ENCODE data around the gene ITGAV. TPM values are rescaled to one million over a fixed set of nuclear protein-coding genes. Genes with fewer than 3 reads are reported as not detected.

The ITGAV gene
- total RNA-seq, 1 donor from 2014 or later = 72.8 TPM

GRCh38 chr2:186607660-186608324, 17.9 kb downstream of the ITGAV start:
- H3K36me3 ChIP-seq = no peaks in the 10 kb centered on the region
- H3K4me1 ChIP-seq = peaks cover 62% of the 10 kb centered on the region
- H3K4me3 ChIP-seq = no peak overlapping the region
- peaks cover 22% of the 10 kb centered on the region for H3K36me3 Mint-ChIP-seq
- H3K4me1 Mint-ChIP-seq = peaks cover 34% of the 10 kb centered on the region
- no peak overlapping the region for H3K4me3 Mint-ChIP-seq
- no peak overlapping the region for H3K9ac ChIP-seq
- peaks cover 16% of the 10 kb centered on the region for H3F3A ChIP-seq (ENCODE audit: low read depth)
- no peaks in the 10 kb centered on the region for H3K9me3 Mint-ChIP-seq
- H3K27ac Mint-ChIP-seq = no peak overlapping the region
- H3K27me3 ChIP-seq = no peaks in the 10 kb centered on the region
- H3K9me3 ChIP-seq (ENCODE audit: low read depth) = no peaks in the 10 kb centered on the region
- no peak for DNase-seq (ENCODE audit: low spot score)
- H2AFZ ChIP-seq (replicated peaks) = no peak overlapping the region
- peaks cover 17% of the 10 kb centered on the region for H3K79me2 ChIP-seq (ENCODE audit: low read depth)
- no peak for TF ChIP-seq EZH2 (IDR thresholded peaks at IDR 0.05)
- H4K20me1 ChIP-seq (ENCODE audit: low read depth) = no peaks in the 10 kb centered on the region
- no peaks in the 10 kb centered on the region for H3K27me3 Mint-ChIP-seq (ENCODE audit: insufficient read depth, low read depth)
- no peak overlapping the region for H3K4me2 ChIP-seq
- no peak overlapping the region for H3K27ac ChIP-seq

GRCh38 chr2:186610785-186611184, 20.9 kb downstream of the ITGAV start:
- H3K36me3 Mint-ChIP-seq = peaks cover 21% of the 10 kb centered on the region
- no peaks in the 10 kb centered on the region for H3K36me3 ChIP-seq
- H3K4me1 ChIP-seq = peaks cover 55% of the 10 kb centered on the region
- peaks cover 31% of the 10 kb centered on the region for H3K79me2 ChIP-seq (ENCODE audit: low read depth)
- peaks cover 2% of the 10 kb centered on the region for H3K9me3 Mint-ChIP-seq
- H3K9me3 ChIP-seq (ENCODE audit: low read depth) = no peaks in the 10 kb centered on the region
- H3K27ac Mint-ChIP-seq = no peak overlapping the region
- no peak overlapping the region for H3K4me2 ChIP-seq
- H3K4me3 Mint-ChIP-seq = no peak overlapping the region
- peaks cover 21% of the 10 kb centered on the region for H3F3A ChIP-seq (ENCODE audit: low read depth)
- peaks cover 35% of the 10 kb centered on the region for H3K4me1 Mint-ChIP-seq
- no peaks in the 10 kb centered on the region for H3K27me3 ChIP-seq
- H3K27ac ChIP-seq = no peak overlapping the region
- H4K20me1 ChIP-seq (ENCODE audit: low read depth) = no peaks in the 10 kb centered on the region
- no peak for TF ChIP-seq CTCF (IDR thresholded peaks at IDR 0.05)
- TF ChIP-seq EZH2phosphoT487 (IDR thresholded peaks at IDR 0.05) = no peak
- TF ChIP-seq EZH2 (IDR thresholded peaks at IDR 0.05) = no peak
- H3K4me3 ChIP-seq = no peak overlapping the region
- no peaks in the 10 kb centered on the region for H3K27me3 Mint-ChIP-seq (ENCODE audit: insufficient read depth, low read depth)
- H3K9ac ChIP-seq = no peak overlapping the region
- DNase-seq (ENCODE audit: low spot score) = no peak
- H2AFZ ChIP-seq (replicated peaks) = no peak overlapping the region

DNA sequence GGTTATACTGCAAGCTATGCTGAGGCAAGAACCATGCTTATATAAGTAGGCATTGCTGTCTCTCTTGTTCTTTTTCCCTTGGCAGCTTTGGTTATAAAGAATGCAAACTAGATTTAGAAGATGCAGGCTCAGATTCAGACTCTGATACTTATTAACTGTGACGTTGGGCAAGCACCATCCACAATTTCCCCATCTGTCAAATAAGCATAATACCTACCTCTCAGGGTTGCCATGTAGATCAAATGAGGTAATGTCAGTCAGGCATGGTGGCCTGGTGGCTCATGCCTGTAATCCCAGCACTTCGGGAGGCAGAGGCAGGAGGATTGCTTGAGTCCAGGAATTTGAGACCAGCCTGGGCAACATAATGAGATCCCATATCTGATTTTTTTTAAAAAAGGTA, 21.7 kb downstream of the ITGAV start:
- Histone ChIP-seq H4K20me1 (ENCODE audit: low read depth) (no peaks in the 10 kb centered on the region), H3K9me3 (ENCODE audit: low read depth) (no peaks in the 10 kb centered on the region), H3K4me2 (no peak overlapping the region), H3K4me3 (no peak overlapping the region), H3K9ac (no peak overlapping the region), H2AFZ (replicated peaks) (no peak overlapping the region), H3K4me1 (peaks cover 55% of the 10 kb centered on the region), H3F3A (ENCODE audit: low read depth) (peaks cover 21% of the 10 kb centered on the region), H3K27ac (no peak overlapping the region), H3K27me3 (no peaks in the 10 kb centered on the region), H3K79me2 (ENCODE audit: low read depth) (peaks cover 34% of the 10 kb centered on the region), H3K36me3 (no peaks in the 10 kb centered on the region)
- TF ChIP-seq EZH2 (IDR thresholded peaks at IDR 0.05) (no peak), EZH2phosphoT487 (IDR thresholded peaks at IDR 0.05) (no peak), CTCF (IDR thresholded peaks at IDR 0.05) (no peak)
- no peak for DNase-seq (ENCODE audit: low spot score)
- peaks cover 35% of the 10 kb centered on the region for H3K4me1 Mint-ChIP-seq
- no peaks in the 10 kb centered on the region for H3K27me3 Mint-ChIP-seq (ENCODE audit: insufficient read depth, low read depth)
- H3K27ac Mint-ChIP-seq = no peak overlapping the region
- peaks cover 20% of the 10 kb centered on the region for H3K36me3 Mint-ChIP-seq
- no peak overlapping the region for H3K4me3 Mint-ChIP-seq
- H3K9me3 Mint-ChIP-seq = peaks cover 2% of the 10 kb centered on the region

GRCh38 chr2:186612026-186612425, 22.2 kb downstream of the ITGAV start:
- H3K36me3 ChIP-seq = no peaks in the 10 kb centered on the region
- H2AFZ ChIP-seq (replicated peaks) = no peak overlapping the region
- H3K27ac ChIP-seq = peak overlapping the region; percentile 78
- H3K4me1 ChIP-seq = peaks cover 57% of the 10 kb centered on the region
- H3F3A ChIP-seq (ENCODE audit: low read depth) = peaks cover 21% of the 10 kb centered on the region
- TF ChIP-seq EZH2phosphoT487 (IDR thresholded peaks at IDR 0.05) (no peak), CTCF (IDR thresholded peaks at IDR 0.05) (no peak), EZH2 (IDR thresholded peaks at IDR 0.05) (no peak)
- Mint-ChIP-seq H3K27ac (no peak overlapping the region), H3K4me1 (peaks cover 35% of the 10 kb centered on the region), H3K27me3 (ENCODE audit: insufficient read depth, low read depth) (no peaks in the 10 kb centered on the region), H3K36me3 (peaks cover 16% of the 10 kb centered on the region), H3K4me3 (no peak overlapping the region), H3K9me3 (peaks cover 2% of the 10 kb centered on the region)
- H3K9me3 ChIP-seq (ENCODE audit: low read depth) = no peaks in the 10 kb centered on the region
- DNase-seq (ENCODE audit: low spot score) = no peak
- no peaks in the 10 kb centered on the region for H3K27me3 ChIP-seq
- no peak overlapping the region for H3K9ac ChIP-seq
- H3K4me2 ChIP-seq = peak overlapping the region; percentile 73
- H4K20me1 ChIP-seq (ENCODE audit: low read depth) = no peaks in the 10 kb centered on the region
- no peak overlapping the region for H3K4me3 ChIP-seq
- peaks cover 34% of the 10 kb centered on the region for H3K79me2 ChIP-seq (ENCODE audit: low read depth)
